ENCODE measurements around the gene TMEM51. TPM values are rescaled to one million over a fixed set of nuclear protein-coding genes. Genes with fewer than 3 reads are reported as not detected.

Gene TMEM51
- total RNA-seq, 4 donors from 2014 or later, result 9.3 to 14.1 (median 11.6) TPM

- TF ChIP-seq, protein P1, sequence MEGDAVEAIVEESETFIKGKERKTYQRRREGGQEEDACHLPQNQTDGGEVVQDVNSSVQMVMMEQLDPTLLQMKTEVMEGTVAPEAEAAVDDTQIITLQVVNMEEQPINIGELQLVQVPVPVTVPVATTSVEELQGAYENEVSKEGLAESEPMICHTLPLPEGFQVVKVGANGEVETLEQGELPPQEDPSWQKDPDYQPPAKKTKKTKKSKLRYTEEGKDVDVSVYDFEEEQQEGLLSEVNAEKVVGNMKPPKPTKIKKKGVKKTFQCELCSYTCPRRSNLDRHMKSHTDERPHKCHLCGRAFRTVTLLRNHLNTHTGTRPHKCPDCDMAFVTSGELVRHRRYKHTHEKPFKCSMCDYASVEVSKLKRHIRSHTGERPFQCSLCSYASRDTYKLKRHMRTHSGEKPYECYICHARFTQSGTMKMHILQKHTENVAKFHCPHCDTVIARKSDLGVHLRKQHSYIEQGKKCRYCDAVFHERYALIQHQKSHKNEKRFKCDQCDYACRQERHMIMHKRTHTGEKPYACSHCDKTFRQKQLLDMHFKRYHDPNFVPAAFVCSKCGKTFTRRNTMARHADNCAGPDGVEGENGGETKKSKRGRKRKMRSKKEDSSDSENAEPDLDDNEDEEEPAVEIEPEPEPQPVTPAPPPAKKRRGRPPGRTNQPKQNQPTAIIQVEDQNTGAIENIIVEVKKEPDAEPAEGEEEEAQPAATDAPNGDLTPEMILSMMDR (IDR thresholded peaks at IDR 0.05), result no peak
- TF ChIP-seq POLR2A (IDR thresholded peaks at IDR 0.05), result no peak
- TF ChIP-seq EP300 (IDR thresholded peaks at IDR 0.05), result no peak
- WGBS, 2 donors, result 84 to 90% methylated on average over 7 of the region's 7 CpGs
- H3K4me3 ChIP-seq, result no peak overlapping the region
- no peaks in the 10 kb centered on the region for H3K27me3 ChIP-seq
- no peaks in the 10 kb centered on the region for H3K9me3 ChIP-seq
- DNase-seq (ENCODE audit: low spot score in 2 of 2), result no peak
- no peak overlapping the region for H3K27ac ChIP-seq
- no peaks in the 10 kb centered on the region for H3K36me3 ChIP-seq
- peaks cover 0 to 18% (median 0%) of the 10 kb centered on the region in 4 donors for H3K4me1 ChIP-seq
Measured at GRCh38 chr1:15176120-15176519, 22.6 kb downstream of the TMEM51 start.

DNA sequence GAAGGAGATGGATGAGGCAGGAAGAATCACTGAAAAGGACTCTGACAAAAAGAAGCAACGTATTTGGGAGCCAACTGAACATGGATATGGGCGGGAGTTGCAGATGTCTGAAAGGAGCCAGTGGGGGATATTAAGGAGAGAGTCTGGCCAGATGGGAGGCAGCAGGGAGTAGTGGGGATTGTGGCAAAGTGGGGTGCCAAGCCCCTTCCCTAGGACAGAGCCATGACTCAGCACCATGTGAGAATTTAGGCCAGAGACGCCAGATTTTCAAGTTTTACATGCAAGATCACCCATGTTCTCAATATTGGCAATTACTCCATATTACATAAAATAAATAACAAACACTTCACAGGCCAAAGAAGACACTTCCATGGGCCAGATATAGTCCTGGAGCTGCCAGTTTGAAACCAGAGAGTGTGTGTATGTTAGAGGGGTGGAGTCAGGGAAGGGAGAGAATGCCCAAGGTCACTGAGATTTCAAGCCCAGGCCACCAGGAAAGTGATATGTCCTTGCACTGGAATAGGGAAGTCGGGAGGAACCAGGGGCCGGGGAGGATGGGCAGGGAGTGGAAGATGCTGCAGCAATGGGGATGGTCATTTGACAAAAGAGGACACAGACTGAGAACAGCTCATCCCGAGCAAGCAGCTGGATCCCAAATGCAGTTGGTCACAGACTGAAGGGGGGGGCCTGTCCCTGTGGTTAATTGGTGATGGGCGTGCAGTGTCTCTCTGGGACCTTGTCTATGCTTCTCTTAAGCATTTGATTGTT, 23.5 kb downstream of the TMEM51 start:
- H3K4me3 ChIP-seq, result no peak overlapping the region
- WGBS, 2 donors, result 68 to 75% methylated on average over 7 of the region's 7 CpGs
- H3K27me3 ChIP-seq, result no peaks in the 10 kb centered on the region
- H3K4me1 ChIP-seq, result peaks cover 0 to 16% (median 0%) of the 10 kb centered on the region in 4 donors
- no peak for TF ChIP-seq EP300 (IDR thresholded peaks at IDR 0.05)
- TF ChIP-seq, protein P1 (IDR thresholded peaks at IDR 0.05), result no peak
- no peaks in the 10 kb centered on the region for H3K9me3 ChIP-seq
- DNase-seq (ENCODE audit: low spot score in 2 of 2), result no peak
- no peak overlapping the region for H3K27ac ChIP-seq
- H3K36me3 ChIP-seq, result no peaks in the 10 kb centered on the region

DNA sequence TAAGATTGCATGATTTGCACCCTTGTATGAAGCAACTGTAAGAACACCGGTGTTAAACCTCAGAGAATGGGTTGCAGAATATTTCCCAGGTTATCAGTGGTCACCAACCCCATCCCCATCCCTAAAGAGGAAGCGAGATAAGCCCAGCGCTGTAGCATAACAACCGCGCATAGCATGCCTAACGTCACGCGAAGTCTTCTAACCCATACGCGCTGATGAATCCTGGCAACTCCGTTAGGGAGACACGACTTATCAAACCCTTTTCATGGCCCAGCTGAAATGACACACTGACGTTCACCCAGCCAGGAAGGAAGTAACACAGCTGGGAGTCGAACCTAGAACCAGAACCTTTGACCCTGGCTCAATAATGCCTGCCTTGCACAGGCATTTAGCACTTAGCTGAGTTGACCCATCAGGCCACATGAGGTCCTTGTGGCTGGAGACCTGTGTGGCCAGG, 24.2 kb downstream of the TMEM51 start:
- no peak overlapping the region for H3K27ac ChIP-seq
- no peak for TF ChIP-seq POLR2A (IDR thresholded peaks at IDR 0.05)
- TF ChIP-seq, protein P1 (IDR thresholded peaks at IDR 0.05), result no peak
- no peak for TF ChIP-seq EP300 (IDR thresholded peaks at IDR 0.05)
- peaks cover 0 to 9% (median 0%) of the 10 kb centered on the region in 4 donors for H3K4me1 ChIP-seq
- no peak overlapping the region for H3K4me3 ChIP-seq
- WGBS, 2 donors, result 72 to 82% methylated on average over 14 of the region's 14 CpGs
- DNase-seq (ENCODE audit: low spot score in 2 of 2), result no peak
- H3K36me3 ChIP-seq, result no peaks in the 10 kb centered on the region
- H3K27me3 ChIP-seq, result no peaks in the 10 kb centered on the region
- no peaks in the 10 kb centered on the region for H3K9me3 ChIP-seq

- Histone ChIP-seq H3K4me3 (no peak overlapping the region), H3K9me3 (no peaks in the 10 kb centered on the region), H3K27me3 (no peaks in the 10 kb centered on the region), H3K27ac (peak overlapping the region in 1 of 4 donors; percentile 23), H3K4me1 (peaks cover 0 to 6% (median 0%) of the 10 kb centered on the region in 4 donors), H3K36me3 (no peaks in the 10 kb centered on the region)
- no peak for DNase-seq (ENCODE audit: low spot score in 2 of 2)
- 51 to 56% methylated on average over 9 of the region's 9 CpGs for WGBS, 2 donors
- TF ChIP-seq, protein P1 (IDR thresholded peaks at IDR 0.05), result no peak
- TF ChIP-seq EP300 (IDR thresholded peaks at IDR 0.05) (no peak), POLR2A (IDR thresholded peaks at IDR 0.05) (no peak)
Measured at GRCh38 chr1:15178571-15179484, 25.3 kb downstream of the TMEM51 start.

Data from tibial nerve (tissue), 4 donors.